BLaER1 treated with 17β-estradiol and CSF1 and Interleukin-3, amounts not matched to agents 10 nM and 100 nM (cell line): ENCODE measurements around the gene TOX3.

ENCODE experiments used
- H3K27ac ChIP-seq, 11 experiments: shearing (Covaris generic); formaldehyde crosslinking; 2 replicates each; pipeline ENCODE4 v1.8.1; 2022
- H3K27me3 ChIP-seq, 11 experiments: shearing (Covaris generic); formaldehyde crosslinking; 2 replicates each; pipeline ENCODE4 v1.8.1; 2022
- H3K36me3 ChIP-seq, 11 experiments: shearing (Covaris generic); formaldehyde crosslinking; 2 replicates each; pipeline ENCODE4 v1.8.1; 2022
- H3K4me1 ChIP-seq, 10 experiments: shearing (Covaris generic); formaldehyde crosslinking; 2 replicates each; pipeline ENCODE4 v1.8.1; 2022
- H3K4me2 ChIP-seq, 11 experiments: shearing (Covaris generic); formaldehyde crosslinking; 2 replicates each; pipeline ENCODE4 v1.8.1; 2022
- H3K4me3 ChIP-seq, 10 experiments: shearing (Covaris generic); formaldehyde crosslinking; 2 replicates each; pipeline ENCODE4 v1.8.1; 2022
- H3K9ac ChIP-seq, 11 experiments: shearing (Covaris generic); formaldehyde crosslinking; 2 replicates each; pipeline ENCODE4 v1.8.1; 2022
- H3K9me3 ChIP-seq, 11 experiments: shearing (Covaris generic); formaldehyde crosslinking; replicated peaks in 1 of 11; 2 replicates each; pipeline ENCODE4 v1.8.1; 2022
- H4K20me1 ChIP-seq, 11 experiments: shearing (Covaris generic); formaldehyde crosslinking; 2 replicates each; pipeline ENCODE4 v1.8.1; 2022
- Cebpa-rat ChIP-seq, 11 experiments: shearing (Covaris generic); IDR thresholded peaks; 2 replicates each; pipeline ENCODE4 v1.8.1; 2022

The TOX3 gene

GRCh38 chr16:52533296-52533695 is 13.6 kb downstream of the TOX3 start:
- Histone ChIP-seq H3K27ac (no peak overlapping the region), H3K27me3 (no peaks in the 10 kb centered on the region), H3K9ac (no peak overlapping the region), H3K9me3 (peaks cover 0 to 10% (median 0%) of the 10 kb centered on the region in 11 experiments; a peak in 2 of 22 replicates), H4K20me1 (no peaks in the 10 kb centered on the region), H3K36me3 (no peaks in the 10 kb centered on the region), H3K4me1 (no peaks in the 10 kb centered on the region), H3K4me3 (no peak overlapping the region), H3K4me2 (no peak overlapping the region)
- no peak for TF ChIP-seq Cebpa-rat (IDR thresholded peaks at IDR 0.05)

DNA sequence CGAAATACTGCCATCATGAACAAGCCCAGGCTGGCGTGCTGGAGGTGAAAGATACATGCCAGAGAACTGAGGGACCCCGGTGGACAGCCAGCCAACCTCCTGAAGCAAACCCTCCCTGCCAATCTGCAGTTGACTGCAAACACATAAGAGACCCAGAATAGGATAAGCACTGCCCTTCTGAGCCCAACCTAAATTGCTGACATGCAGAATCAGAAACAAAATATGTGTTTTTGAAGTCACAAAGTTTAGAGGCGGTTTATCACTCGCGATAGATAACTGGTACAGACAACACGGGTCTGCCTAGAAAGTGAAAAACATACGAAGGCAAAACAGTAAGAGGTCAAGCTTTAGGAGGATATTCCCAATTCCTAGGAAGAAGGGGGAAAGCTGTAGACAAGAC is 14.6 kb downstream of the TOX3 start:
- Histone ChIP-seq H3K9ac (no peak overlapping the region), H3K4me2 (no peak overlapping the region), H3K27me3 (no peaks in the 10 kb centered on the region), H4K20me1 (no peaks in the 10 kb centered on the region), H3K9me3 (peaks cover 0 to 10% (median 0%) of the 10 kb centered on the region in 11 experiments; a peak in 2 of 22 replicates), H3K36me3 (no peaks in the 10 kb centered on the region), H3K4me1 (no peaks in the 10 kb centered on the region), H3K27ac (no peak overlapping the region), H3K4me3 (no peak overlapping the region)
- TF ChIP-seq Cebpa-rat (IDR thresholded peaks at IDR 0.05): no peak

- H3K9me3 ChIP-seq: peaks cover 0 to 10% (median 0%) of the 10 kb centered on the region in 11 experiments; a peak in 1 of 22 replicates
- TF ChIP-seq Cebpa-rat (IDR thresholded peaks at IDR 0.05): no peak
- H3K27ac ChIP-seq: no peak overlapping the region
Observed at GRCh38 chr16:52529226-52529625, 17.7 kb downstream of the TOX3 start.

GRCh38 chr16:52528393-52529065 is 18.4 kb downstream of the TOX3 start:
- H4K20me1 ChIP-seq: no peaks in the 10 kb centered on the region
- no peaks in the 10 kb centered on the region for H3K36me3 ChIP-seq
- no peak overlapping the region for H3K9ac ChIP-seq
- no peak overlapping the region for H3K27ac ChIP-seq
- no peaks in the 10 kb centered on the region for H3K27me3 ChIP-seq
- no peak overlapping the region for H3K4me2 ChIP-seq
- no peaks in the 10 kb centered on the region for H3K4me1 ChIP-seq
- peaks cover 0 to 10% (median 0%) of the 10 kb centered on the region in 11 experiments; a peak in 1 of 22 replicates for H3K9me3 ChIP-seq
- H3K4me3 ChIP-seq: no peak overlapping the region
- no peak for TF ChIP-seq Cebpa-rat (IDR thresholded peaks at IDR 0.05)

More at GRCh38 chr16:52529226-52529625, 17.7 kb downstream of the TOX3 start:
- Histone ChIP-seq H3K36me3 (no peaks in the 10 kb centered on the region), H4K20me1 (no peaks in the 10 kb centered on the region), H3K4me2 (no peak overlapping the region), H3K27me3 (no peaks in the 10 kb centered on the region), H3K4me1 (no peaks in the 10 kb centered on the region), H3K9ac (no peak overlapping the region), H3K4me3 (no peak overlapping the region)

DNA sequence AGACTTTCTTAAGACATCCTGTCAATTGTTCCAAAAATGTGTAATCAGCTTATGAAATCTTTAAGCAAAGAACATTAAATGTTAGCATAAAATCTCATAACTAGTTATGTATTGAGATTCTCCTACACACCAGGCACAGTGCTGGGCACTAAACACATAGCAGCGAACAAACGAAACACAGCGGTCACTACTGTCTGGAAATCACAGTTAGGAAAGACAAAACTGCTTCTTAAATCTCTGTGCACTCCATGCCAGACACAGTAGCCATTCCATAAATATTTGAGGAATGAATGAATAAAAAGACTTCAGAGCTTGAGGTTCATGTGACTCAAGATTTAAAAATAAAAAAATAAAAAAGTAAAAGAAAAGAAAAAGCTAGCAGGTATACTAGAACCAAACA is 20.1 kb downstream of the TOX3 start:
- no peaks in the 10 kb centered on the region for H3K27me3 ChIP-seq
- no peak overlapping the region for H3K4me2 ChIP-seq
- H3K36me3 ChIP-seq: no peaks in the 10 kb centered on the region
- H3K27ac ChIP-seq: no peak overlapping the region
- no peaks in the 10 kb centered on the region for H3K9me3 ChIP-seq
- no peak overlapping the region for H3K9ac ChIP-seq
- no peaks in the 10 kb centered on the region for H4K20me1 ChIP-seq
- no peak for TF ChIP-seq Cebpa-rat (IDR thresholded peaks at IDR 0.05)
- H3K4me1 ChIP-seq: no peaks in the 10 kb centered on the region
- no peak overlapping the region for H3K4me3 ChIP-seq

- no peak for TF ChIP-seq Cebpa-rat (IDR thresholded peaks at IDR 0.05)
- Histone ChIP-seq H3K27ac (no peak overlapping the region), H4K20me1 (no peaks in the 10 kb centered on the region), H3K4me3 (no peak overlapping the region), H3K4me2 (no peak overlapping the region), H3K9me3 (no peaks in the 10 kb centered on the region), H3K36me3 (0 out of 22 replicates have a peak, but pooled peaks cover 0 to 4% (median 0%) of the 10 kb centered on the region in 11 experiments), H3K9ac (no peak overlapping the region), H3K27me3 (no peaks in the 10 kb centered on the region), H3K4me1 (no peaks in the 10 kb centered on the region)
Observed at GRCh38 chr16:52526116-52526828, 20.7 kb downstream of the TOX3 start.

DNA sequence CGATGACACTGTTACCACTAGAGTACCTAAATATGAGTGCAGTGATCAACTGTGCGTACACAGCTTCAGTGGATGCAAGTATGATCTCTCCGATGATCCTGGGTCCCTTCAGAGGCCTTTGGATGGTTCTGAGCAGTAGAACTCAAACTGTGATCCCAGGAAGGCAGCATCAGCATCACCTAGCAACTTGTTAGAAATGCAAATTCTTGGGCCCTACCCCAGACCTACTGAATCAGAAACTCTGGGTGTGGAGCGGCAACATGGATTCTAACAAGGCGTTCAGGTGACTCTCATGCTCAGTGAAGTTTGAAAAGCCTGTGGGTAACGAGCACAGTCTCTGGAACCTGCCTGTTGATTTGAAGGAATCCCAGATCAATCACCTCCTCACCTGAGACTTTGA is 25.4 kb downstream of the TOX3 start:
- Histone ChIP-seq H3K9ac (no peak overlapping the region), H3K36me3 (0 out of 22 replicates have a peak, but pooled peaks cover 0 to 4% (median 0%) of the 10 kb centered on the region in 11 experiments), H4K20me1 (no peaks in the 10 kb centered on the region), H3K4me3 (no peak overlapping the region), H3K4me1 (no peaks in the 10 kb centered on the region), H3K27ac (no peak overlapping the region), H3K4me2 (no peak overlapping the region), H3K27me3 (no peaks in the 10 kb centered on the region), H3K9me3 (no peaks in the 10 kb centered on the region)
- no peak for TF ChIP-seq Cebpa-rat (IDR thresholded peaks at IDR 0.05)

DNA sequence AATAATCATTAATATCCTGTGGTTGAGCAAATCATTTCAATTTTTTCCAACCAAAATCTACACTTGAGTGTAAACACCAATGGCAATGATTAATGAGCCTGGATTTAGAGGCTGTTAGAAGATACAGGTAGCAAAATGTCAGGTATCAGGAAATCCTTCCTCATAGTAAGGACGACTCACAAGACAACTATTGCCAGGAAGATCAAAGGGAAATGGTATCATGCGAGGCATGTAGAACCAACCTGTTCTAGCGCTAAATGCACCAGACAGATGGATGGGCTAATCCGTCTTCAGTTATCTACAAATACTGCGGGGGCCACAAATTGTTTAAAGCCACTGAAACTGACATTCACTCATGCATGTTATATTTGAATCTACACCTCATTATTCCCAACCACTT is 28.1 kb downstream of the TOX3 start:
- H4K20me1 ChIP-seq: no peaks in the 10 kb centered on the region

DNA sequence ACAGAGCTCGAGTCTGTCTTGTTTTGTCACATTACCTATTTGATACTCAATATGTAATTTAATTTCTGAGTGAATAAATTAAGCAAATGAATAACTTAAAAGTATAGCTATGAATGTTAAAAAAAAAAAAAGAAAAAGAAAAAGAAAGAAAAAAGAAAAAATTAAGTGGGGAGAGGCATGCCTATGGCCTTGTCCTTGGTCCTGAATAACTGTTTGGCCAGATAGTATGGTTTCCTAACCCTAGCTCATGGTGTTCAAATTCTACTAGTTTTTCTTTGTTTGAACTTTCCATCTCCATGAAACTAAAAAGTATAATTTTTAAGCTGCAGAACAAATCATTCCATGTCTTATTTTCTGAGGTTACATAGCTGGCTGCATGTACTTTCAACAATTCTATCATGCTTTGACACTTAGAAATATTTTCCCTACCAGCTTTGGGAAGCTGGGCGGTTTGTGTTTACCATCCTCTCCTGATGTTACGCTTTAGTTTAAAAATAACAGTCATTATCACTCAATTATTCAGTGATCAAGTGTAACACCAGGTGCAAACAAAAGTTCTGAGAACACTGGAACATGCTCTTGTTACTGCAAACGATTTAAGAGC is 31.8 kb downstream of the TOX3 start:
- H3K4me3 ChIP-seq: no peak overlapping the region
- no peak for TF ChIP-seq Cebpa-rat (IDR thresholded peaks at IDR 0.05)

More for the DNA sequence above, 28.1 kb downstream of the TOX3 start:
- Histone ChIP-seq H3K4me3 (no peak overlapping the region), H3K27ac (no peak overlapping the region), H3K9me3 (no peaks in the 10 kb centered on the region), H3K27me3 (no peaks in the 10 kb centered on the region), H3K9ac (no peak overlapping the region), H3K36me3 (0 out of 22 replicates have a peak, but pooled peaks cover 0 to 4% (median 0%) of the 10 kb centered on the region in 11 experiments), H3K4me1 (no peaks in the 10 kb centered on the region), H3K4me2 (no peak overlapping the region)
- no peak for TF ChIP-seq Cebpa-rat (IDR thresholded peaks at IDR 0.05)

More for the DNA sequence above, 31.8 kb downstream of the TOX3 start:
- H3K4me2 ChIP-seq: no peak overlapping the region
- no peaks in the 10 kb centered on the region for H4K20me1 ChIP-seq
- no peaks in the 10 kb centered on the region for H3K9me3 ChIP-seq
- H3K9ac ChIP-seq: no peak overlapping the region
- H3K27ac ChIP-seq: no peak overlapping the region
- no peaks in the 10 kb centered on the region for H3K4me1 ChIP-seq
- H3K36me3 ChIP-seq: no peaks in the 10 kb centered on the region
- no peaks in the 10 kb centered on the region for H3K27me3 ChIP-seq
